GM19099 (cell line): ENCODE measurements around the gene FBXO33.

Experiments
- POLR2A ChIP-seq: IDR thresholded peaks from 3 replicates; pipeline ENCODE4 v1.6.1; 2011; ENCODE audit warnings: low read depth; ENCODE audit not compliant: insufficient read length; ENCODE audit errors: extremely low read depth

The FBXO33 gene

DNA sequence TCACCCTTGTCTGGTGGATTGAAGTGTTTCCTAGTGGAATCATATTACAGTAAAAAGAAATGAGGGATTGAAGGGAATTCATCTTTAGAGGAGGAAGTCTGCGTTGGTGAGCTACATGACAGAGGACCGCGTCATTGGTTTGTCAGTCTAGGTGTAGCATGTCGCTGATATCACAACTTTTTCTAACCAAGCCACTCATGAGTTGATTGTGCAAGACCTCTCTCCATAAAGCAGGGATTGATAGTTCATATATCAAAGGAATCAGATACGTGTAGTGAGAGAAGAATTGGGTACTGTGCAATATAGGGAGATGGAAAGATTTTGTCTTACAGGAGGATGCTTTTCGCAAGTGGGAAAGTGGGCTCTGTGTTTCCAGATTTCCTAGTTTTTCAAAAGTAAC, 3.0 kb upstream of the FBXO33 start:
- no peak for TF ChIP-seq POLR2A

DNA sequence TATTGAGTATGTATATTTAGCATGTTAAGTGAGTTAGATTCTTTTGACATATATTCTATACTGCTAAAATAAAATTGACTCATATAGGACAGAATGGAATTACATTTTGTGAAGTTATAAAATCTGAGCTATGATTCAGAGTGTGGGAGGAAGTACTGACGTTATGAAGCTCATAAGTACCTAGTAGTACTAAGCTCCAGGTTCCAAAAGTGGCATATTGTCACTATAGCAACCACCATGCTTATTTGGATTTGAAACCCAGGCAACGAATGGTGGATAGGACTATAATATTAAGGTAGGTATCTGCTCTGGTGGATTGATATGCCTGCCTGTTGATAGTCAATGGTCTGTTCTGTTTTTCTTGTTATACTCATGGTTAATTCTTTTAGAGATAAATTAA, 2.2 kb upstream of the FBXO33 start:
- TF ChIP-seq POLR2A: no peak

DNA sequence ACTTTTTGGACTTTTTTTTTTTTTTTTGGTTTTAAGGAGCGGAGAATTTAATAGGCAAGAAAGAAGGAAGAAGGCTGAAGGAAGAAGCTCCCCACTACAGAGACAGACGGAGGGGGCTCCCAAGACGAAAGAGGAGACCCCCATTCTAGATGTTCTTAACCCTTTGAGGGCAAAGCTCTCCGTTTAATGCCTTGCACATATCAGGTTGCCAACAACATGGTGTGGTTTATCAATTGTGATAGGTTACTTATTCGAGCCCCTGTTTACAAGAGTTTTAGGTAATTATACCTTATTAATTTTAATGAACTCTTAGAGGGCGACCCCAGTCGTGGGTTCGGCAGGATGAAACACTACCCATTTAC, 1.2 kb upstream of the FBXO33 start:
- no peak for TF ChIP-seq POLR2A

- peak; percentile 83 for TF ChIP-seq POLR2A
These were observed 602 bp upstream of the FBXO33 start for GRCh38 chr14:39432619-39433451.

DNA sequence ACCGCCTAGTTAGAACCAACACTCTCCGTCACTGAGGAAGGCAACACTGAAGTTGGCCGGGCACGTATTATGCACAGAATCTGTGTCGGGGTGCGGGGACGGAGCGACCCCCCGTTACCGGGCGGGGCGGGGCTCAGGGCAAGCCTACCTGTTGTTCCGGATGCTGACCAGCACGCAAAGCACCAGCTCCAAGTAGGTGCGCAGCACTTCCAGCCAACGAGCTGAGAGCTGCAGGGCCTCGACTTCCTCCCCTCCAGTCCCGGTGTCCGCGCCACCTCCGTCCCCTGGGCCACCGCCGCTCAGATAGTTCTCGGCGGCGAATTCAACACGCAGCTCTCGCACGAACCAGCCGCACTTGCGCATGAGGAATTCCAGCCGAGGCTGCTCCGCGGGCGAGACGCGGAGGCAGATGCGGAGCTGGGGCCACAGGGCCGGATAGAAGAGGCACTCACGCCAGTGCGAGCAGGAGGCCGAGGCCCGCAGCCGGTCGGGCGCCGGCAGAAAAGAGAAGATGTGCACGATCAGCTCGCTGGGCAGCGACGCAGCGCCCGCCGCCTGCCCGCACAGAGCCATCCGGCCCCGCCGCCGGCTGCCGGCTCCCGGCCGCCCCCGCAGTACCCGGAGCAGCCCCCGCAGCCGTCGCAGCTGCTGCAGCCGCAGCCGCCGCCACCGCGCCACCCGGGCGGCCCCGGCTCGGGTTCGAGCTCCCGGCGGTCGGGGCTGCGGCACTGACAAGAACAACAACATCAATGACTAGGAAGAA, 636 bp downstream of the FBXO33 start:
- peak; percentile 81 for TF ChIP-seq POLR2A

GRCh38 chr14:39430762-39431415, 1.3 kb downstream of the FBXO33 start:
- no peak for TF ChIP-seq POLR2A

DNA sequence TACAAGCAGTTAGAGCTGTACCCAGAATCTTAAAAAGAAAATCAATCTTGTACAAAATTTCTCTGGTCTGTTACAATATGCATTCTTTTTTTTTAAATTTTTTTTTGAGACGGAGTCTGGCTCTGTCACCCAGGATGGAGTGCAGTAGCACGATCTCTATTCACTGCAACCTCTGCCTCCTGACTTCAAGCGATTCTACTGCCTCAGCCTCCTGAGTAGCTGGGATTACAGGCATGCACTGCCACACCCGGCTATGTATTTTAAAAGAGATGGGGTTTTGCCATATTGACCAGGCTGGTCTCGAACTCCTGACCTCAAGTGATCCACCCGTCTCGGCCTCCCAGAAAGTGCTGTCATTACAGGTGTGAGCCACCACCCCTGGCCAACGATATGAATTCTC, 4.1 kb downstream of the FBXO33 start:
- TF ChIP-seq POLR2A: no peak

DNA sequence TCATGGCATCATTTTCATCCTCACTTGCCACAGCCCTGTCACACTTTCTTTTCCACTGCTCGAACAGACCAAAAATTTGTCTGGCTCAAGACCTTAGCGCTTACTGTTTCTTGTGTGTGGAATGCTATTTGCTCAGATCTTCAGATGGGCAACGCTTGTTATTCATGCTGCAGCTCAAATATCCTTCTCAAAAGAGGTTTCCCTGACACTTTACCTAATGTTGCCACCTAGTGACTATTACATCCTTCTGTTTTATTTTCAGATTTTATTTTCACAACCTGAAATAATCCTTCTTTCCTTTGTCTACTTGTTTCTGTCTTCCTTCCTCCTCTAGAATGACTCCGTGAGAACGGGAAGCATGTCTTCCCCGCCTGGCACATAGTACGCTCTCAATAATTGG, 5.6 kb downstream of the FBXO33 start:
- TF ChIP-seq POLR2A: no peak

- TF ChIP-seq POLR2A: no peak
These were observed 6.3 kb downstream of the FBXO33 start for GRCh38 chr14:39425947-39426346.

DNA sequence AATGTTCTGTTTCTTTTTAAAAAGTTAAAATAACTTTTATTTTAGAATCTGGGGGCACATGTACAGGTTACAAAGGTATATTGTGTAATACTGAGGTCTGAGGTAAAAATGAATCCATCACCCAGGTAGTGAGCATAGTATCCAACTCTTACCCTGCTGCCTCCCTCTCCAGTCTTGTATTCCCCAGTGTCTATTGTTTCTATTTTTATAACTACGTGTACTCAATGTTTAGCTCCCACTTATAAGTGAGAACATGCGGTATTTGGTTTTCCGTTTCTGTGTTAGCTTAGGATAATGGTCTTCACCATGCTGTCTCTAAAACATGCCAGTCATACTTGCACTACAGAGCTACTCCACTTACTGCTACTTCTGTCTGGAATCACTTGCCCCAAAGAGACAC, 8.4 kb downstream of the FBXO33 start:
- TF ChIP-seq POLR2A: no peak

DNA sequence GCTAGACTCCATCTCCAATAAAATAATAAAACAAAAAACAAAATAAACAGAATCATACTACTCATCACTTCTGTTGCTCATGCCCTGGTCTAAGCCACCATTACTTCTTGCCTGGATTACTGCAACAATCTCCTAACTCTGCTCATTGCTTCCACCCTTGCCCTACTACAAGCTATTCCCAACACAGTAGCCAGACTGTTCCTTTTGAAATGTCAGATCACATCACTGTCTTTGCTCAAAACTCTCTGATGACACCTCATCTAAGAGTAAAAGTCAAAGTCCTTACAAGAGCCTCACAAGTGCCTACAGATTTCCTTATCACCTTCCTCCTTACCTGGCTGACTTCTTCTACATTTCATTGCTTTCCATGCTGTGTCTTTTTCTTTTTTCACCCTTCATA, 10.0 kb downstream of the FBXO33 start:
- TF ChIP-seq POLR2A: no peak

- no peak for TF ChIP-seq POLR2A
These were observed 13.0 kb downstream of the FBXO33 start for GRCh38 chr14:39419272-39419671.

DNA sequence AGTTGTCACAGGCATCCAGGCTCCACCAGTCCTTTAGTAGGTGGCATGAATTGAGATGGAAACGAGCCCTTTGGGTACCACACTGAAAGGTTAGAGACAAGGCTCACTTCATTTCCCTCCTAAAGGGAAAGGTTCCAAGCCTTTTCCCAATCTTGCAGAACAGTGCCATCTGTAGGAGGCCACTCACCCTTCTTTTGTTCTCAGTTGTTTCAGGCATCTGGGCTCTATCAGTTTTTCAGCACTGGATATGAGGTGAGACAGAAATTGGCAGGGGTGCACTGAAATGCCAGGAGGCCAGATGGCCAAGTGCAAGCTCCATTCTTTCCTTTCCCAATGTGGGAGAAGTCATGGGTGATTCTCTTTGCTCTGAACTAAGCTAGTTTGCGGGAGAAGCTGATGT, 15.2 kb downstream of the FBXO33 start:
- no peak for TF ChIP-seq POLR2A

DNA sequence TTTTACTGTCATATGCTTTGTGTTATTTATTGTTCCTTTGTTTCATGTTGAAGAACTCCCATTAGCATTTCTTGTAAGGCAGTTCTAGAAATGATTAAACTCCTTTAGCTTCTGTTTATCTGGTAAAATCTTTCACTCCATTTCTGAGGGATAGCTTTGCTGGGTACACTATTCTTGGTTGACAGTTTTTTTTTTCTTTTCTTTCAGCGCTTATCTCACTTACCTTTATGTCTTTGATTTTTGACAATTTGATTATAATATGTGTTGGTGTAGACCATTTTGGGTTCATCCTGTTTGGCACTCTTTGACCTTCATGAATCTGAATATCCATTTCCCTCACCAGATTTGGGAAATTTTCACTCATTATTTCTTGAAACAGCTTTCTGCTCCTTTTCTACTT, 16.2 kb downstream of the FBXO33 start:
- TF ChIP-seq POLR2A: no peak

GRCh38 chr14:39406560-39406959, 25.7 kb downstream of the FBXO33 start:
- no peak for TF ChIP-seq POLR2A

GRCh38 chr14:39398382-39398781, 33.9 kb downstream of the FBXO33 start:
- no peak for TF ChIP-seq POLR2A
